Fibroblast of the conjunctiva (primary cell): Measurements from ENCODE around the gene SDK1.

Experiments
- DNase-seq: peaks from one replicate; pipeline ENCODE4 v3.0.0-alpha.2; 2010; ENCODE audit warnings: low read depth

SDK1 gene

GRCh38 chr7:4045450-4045849 is 744.4 kb downstream of the SDK1 start:
- no peak for DNase-seq

DNA sequence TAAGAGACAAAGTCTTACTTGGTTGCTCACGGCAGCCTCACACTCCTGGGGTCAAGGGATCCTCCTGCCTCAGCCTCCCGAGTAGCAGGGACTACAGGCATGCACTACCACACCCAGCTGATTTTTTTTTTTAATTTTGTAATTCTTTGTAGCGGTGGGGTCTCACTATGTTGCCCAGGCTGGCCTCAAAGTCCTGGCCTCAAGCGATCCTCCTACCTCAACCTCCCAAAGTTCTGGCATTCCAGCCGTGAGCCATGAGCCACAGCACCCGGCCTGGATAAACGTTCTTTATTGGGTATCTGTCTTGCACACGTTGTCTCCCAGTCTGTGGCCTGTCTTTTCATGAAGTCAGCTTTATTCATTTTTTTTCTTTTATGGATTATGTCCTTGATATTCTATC is 744.9 kb downstream of the SDK1 start:
- no peak for DNase-seq

DNA sequence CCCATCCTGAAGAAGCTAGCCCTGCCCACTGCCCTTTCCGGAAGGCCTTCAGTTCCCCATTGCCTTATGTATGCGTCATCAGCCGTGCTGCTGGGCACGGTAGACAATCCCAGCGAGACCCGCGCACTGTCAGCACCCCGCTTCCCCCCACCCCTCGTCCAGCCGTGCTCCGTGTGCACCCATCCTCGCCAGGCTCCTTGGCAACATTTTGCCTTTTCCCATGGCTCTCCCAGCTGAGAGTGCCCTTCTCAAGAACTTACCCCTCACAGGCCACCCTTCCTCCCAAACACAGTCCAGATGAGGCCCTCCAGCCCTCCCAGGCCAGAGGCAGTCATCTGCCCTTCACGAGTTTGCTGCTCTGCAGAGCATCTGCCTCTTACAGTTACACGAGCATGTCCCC is 747.3 kb downstream of the SDK1 start:
- DNase-seq, result no peak

- no peak for DNase-seq
Measured at GRCh38 chr7:4049202-4049601, 748.1 kb downstream of the SDK1 start.

DNA sequence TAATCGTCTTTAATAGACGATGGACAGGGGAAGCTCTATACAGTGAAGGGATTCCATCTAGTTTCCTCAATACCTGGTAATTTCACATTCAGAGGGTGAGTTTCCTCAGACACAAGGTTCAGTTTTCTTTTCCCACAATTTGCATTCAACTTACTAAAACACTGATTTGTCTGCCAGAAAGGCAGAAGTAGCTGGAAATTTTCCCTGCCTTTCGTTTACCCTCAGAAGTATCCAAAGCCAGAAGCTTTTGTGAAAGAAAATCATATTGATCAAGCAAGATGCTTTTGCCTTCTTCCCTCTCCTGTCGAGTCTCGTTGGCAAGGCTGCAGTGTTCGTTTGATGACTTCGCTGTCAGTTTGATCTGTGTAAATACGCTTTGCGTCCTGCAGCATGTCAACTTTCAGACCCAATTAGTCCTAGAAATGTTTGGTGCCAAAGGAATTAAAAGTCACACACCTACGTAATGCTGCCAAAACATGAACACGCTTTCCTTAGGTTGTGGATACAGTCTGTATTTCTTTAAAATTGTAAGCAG is 749.1 kb downstream of the SDK1 start:
- DNase-seq, result no peak

GRCh38 chr7:4051696-4052095 is 750.6 kb downstream of the SDK1 start:
- DNase-seq, result no peak

DNA sequence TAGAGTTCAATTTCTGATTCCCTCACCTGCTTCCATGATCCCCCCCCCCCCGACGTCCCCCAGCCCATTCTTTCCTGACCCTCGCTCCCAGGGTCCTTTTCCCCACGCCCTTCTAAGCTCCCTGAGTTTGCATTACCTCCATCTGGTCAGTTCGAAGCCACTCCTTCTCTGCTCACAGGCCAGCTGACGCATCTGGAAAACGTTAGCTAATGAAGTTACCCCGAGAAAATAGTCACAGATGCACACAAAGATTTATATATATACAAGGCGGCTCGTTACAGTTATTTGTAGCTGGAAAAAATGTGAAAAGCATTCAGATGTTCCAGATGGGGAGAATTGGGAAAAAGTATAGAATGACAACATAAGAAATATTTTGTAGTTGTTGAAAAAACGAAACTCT is 751.1 kb downstream of the SDK1 start:
- peak; percentile 24 for DNase-seq

GRCh38 chr7:4054158-4054557 is 753.1 kb downstream of the SDK1 start:
- DNase-seq, result no peak

DNA sequence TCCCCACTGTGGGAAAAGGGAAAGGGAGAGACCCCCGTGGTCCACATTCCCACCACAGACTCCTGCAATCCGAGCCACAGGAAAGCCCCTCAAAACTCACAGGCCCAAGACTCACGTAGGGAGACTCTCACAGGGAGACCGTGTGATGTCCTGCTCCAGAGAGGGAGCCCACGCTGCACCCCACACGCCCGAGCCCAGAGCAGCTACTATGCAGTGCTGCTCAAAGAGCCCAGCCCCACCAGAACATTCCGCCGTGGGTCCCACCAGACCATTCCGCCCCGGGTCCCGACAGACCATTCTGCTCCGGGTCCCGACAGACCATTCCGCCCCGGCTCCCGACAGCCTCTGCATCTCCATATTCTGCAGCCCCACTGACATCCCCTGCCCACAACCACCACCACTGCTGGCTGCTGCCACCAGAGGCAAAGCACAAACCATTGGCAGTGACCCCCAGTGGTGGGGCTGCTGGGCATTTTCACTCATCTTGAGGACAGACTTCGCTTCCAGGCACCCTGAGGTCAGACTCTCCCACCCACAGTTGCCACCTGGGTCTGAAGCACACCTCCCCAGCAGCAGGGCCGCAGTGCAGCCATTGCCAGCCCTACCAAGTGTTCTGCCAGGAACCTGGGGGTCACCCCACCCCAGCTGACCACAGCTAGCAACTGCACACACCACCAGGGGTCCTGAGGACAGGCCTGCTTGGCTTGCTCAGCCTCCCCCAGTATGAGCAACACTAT is 755.7 kb downstream of the SDK1 start:
- DNase-seq, result no peak

DNA sequence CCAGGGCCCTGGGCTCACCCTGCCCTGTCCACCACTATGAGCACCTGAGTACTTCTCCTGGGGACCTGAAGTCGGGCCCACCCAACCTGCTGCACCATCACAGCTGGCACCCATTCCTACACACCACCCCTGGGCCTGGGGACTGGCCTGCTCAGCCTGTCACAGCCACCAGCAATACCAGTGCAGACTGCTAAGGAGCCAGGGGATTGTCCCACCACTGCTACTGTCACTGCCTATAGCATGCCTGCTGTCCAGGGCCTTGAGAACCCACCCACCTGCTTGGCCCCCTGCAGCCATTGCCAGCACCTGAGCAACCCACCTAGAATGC is 756.2 kb downstream of the SDK1 start:
- DNase-seq, result no peak

- DNase-seq, result no peak
Measured at GRCh38 chr7:4058158-4058557, 757.1 kb downstream of the SDK1 start.

DNA sequence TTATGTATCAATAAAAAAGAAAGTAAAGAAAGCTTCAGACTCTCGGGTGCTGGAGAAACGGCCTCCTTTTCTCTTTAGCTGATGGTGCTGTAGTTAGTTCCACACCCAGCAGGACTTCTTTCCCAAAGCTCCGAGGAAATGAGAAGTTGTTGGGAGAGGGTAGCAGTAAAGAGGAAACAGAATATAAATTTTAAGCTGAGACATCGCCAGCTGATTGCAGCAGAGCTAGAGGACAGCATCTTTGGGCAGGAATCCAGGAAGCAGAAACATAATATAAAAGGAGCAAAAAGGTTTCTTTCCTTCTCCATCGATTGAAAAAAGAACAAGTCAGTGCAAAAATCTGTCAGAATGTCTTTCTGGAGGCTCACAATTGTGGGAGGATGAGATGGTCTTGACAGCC is 764.1 kb downstream of the SDK1 start:
- DNase-seq, result no peak

GRCh38 chr7:4066206-4066605 is 765.2 kb downstream of the SDK1 start:
- no peak for DNase-seq

GRCh38 chr7:4066626-4067475 is 765.8 kb downstream of the SDK1 start:
- no peak for DNase-seq

GRCh38 chr7:4067476-4067760 is 766.4 kb downstream of the SDK1 start:
- DNase-seq, result no peak

- no peak for DNase-seq
Measured at GRCh38 chr7:4067874-4068273, 766.8 kb downstream of the SDK1 start.

- DNase-seq, result no peak
Measured at GRCh38 chr7:4068286-4068685, 767.2 kb downstream of the SDK1 start.

DNA sequence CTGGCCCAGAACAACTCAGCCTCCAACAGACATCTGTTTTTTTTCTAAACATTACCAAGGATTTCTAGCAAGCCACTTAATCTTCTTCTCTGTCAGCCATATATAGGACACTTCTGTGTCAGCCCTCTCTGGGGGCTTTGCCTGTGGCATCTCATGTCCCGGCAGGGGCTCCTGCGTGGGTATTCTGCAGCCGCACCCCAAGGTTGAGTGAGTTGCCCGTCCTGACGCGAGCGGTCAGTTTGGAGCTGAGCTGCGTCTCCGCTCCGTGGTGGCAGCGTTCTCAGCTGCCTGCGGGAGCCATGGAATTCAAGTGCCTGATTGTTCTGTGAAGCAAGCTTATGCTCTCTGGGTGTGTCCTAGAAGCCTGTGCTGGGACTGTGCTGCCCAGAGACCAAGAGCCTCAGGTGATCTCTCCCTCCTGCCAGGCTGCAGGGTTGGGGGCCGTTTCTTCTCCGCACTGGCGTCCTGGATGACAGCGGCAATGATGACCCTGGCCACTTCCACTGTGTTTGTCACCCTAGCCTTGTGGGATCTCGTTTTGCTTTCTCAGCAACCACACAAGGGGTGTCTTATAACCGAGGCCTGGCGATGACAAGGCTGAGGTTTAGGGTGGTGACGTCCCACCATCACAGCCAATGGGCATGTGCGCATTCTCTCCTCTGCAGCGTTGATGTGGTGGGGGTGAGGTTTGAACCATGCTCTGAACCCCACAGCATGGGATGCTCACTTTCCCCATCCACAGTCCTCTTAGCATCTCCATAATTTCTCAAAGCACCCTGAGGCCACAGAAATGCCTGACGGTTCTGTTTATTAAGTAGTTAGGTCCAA is 768.4 kb downstream of the SDK1 start:
- no peak for DNase-seq

DNA sequence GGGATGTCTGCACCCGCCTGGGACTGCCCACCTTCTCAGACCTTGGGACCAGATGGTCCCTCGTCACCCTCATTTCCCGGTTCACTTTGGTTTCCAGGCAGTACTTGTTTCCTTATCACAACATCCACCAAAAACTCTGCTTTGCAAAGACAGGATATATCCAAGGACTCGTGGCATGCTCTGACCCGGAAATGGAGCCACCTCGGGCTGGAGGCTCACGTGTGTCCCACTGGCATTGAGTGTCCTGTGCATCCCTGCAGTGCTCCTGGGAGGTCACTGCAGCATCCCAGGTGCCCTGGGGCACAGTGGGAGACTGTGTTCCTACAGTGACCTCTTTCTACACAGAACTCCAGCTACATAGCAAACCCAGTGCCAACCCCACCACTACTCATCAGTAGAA is 769.2 kb downstream of the SDK1 start:
- DNase-seq, result no peak

- DNase-seq, result no peak
Measured at GRCh38 chr7:4071370-4072058, 770.5 kb downstream of the SDK1 start.

DNA sequence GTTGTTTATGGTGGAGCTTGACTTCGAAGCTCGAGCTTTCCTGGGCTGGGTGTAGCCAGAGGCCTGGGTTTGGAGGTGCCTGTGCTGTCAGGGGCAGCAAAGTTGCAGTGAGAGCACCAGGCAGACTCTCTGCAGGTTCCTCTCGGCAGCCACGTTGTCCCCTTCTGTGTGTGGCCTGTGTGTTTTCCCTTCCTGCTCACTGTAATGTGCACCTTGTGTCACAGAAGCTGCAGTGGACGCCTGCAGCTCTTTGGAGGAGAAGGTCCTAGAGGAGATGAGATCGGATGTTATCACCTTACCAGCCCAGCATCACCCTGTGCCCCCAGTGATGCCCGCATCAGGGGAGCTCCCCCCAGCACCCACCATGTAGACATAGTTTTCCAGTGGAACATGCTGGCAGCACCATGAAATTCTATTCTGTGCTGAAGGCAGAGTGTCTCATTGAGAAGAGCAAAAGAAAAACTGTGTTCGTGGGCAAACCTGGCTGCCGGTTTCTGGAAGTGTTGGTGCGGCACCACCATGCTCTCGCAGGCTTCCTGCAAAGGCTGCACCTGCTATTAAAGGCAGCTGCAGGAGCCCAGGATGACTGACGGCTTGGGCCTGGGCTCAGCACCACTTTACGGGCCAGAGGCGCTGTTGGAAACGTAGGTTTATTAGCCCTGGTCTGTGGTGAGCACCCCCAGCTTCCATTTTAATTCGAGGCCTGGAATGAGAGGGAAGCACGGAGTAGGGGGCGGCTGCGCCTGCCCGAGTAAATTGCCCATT is 771.3 kb downstream of the SDK1 start:
- no peak for DNase-seq
